Measurements from ENCODE around the gene ALDH1L1.

ALDH1L1 gene

GRCh38 chr3:126106336-126107202, 73.8 kb downstream of the ALDH1L1 start:
- no peak overlapping the region for H3K4me3 ChIP-seq (ENCODE audit: low read length)

GRCh38 chr3:126105691-126106187, 74.6 kb downstream of the ALDH1L1 start:
- H3K36me3 ChIP-seq (ENCODE audit: insufficient read depth, low read length): no peaks in the 10 kb centered on the region
- H3K4me1 ChIP-seq (ENCODE audit: insufficient read depth, low read length): peaks cover 16% of the 10 kb centered on the region
- H3K9me3 ChIP-seq (ENCODE audit: low read length): no peaks in the 10 kb centered on the region
- H2AFZ ChIP-seq (ENCODE audit: low read depth, low read length): no peak overlapping the region
- no peak overlapping the region for H3K4me3 ChIP-seq (ENCODE audit: low read length)
- H3K27me3 ChIP-seq (ENCODE audit: insufficient read depth, low read length): no peaks in the 10 kb centered on the region

More at GRCh38 chr3:126106336-126107202, 73.8 kb downstream of the ALDH1L1 start:
- Histone ChIP-seq H3K36me3 (ENCODE audit: insufficient read depth, low read length) (no peaks in the 10 kb centered on the region), H3K27me3 (ENCODE audit: insufficient read depth, low read length) (no peaks in the 10 kb centered on the region), H3K9me3 (ENCODE audit: low read length) (no peaks in the 10 kb centered on the region), H2AFZ (ENCODE audit: low read depth, low read length) (no peak overlapping the region), H3K4me1 (ENCODE audit: insufficient read depth, low read length) (peaks cover 16% of the 10 kb centered on the region)

- Histone ChIP-seq H3K9me3 (ENCODE audit: low read length) (no peaks in the 10 kb centered on the region), H3K36me3 (ENCODE audit: insufficient read depth, low read length) (no peaks in the 10 kb centered on the region), H3K4me3 (ENCODE audit: low read length) (no peak overlapping the region), H3K4me1 (ENCODE audit: insufficient read depth, low read length) (peaks cover 16% of the 10 kb centered on the region), H3K27me3 (ENCODE audit: insufficient read depth, low read length) (no peaks in the 10 kb centered on the region), H2AFZ (ENCODE audit: low read depth, low read length) (no peak overlapping the region)
Observed at GRCh38 chr3:126104742-126105605, 75.4 kb downstream of the ALDH1L1 start.

GRCh38 chr3:126104028-126104635, 76.3 kb downstream of the ALDH1L1 start:
- Histone ChIP-seq H3K4me3 (ENCODE audit: low read length) (no peak overlapping the region), H3K27me3 (ENCODE audit: insufficient read depth, low read length) (no peaks in the 10 kb centered on the region), H3K36me3 (ENCODE audit: insufficient read depth, low read length) (no peaks in the 10 kb centered on the region), H3K9me3 (ENCODE audit: low read length) (no peaks in the 10 kb centered on the region), H3K4me1 (ENCODE audit: insufficient read depth, low read length) (peaks cover 16% of the 10 kb centered on the region), H2AFZ (ENCODE audit: low read depth, low read length) (no peak overlapping the region)

GRCh38 chr3:126103121-126104027, 77.0 kb downstream of the ALDH1L1 start:
- no peaks in the 10 kb centered on the region for H3K9me3 ChIP-seq (ENCODE audit: low read length)

GRCh38 chr3:126102530-126102951, 77.8 kb downstream of the ALDH1L1 start:
- Histone ChIP-seq H3K4me1 (ENCODE audit: insufficient read depth, low read length) (peaks cover under 1% of the 10 kb centered on the region), H3K27me3 (ENCODE audit: insufficient read depth, low read length) (no peaks in the 10 kb centered on the region), H3K36me3 (ENCODE audit: insufficient read depth, low read length) (no peaks in the 10 kb centered on the region), H3K4me3 (ENCODE audit: low read length) (no peak overlapping the region), H2AFZ (ENCODE audit: low read depth, low read length) (no peak overlapping the region), H3K9me3 (ENCODE audit: low read length) (peaks cover under 1% of the 10 kb centered on the region)

More at GRCh38 chr3:126103121-126104027, 77.0 kb downstream of the ALDH1L1 start:
- H3K36me3 ChIP-seq (ENCODE audit: insufficient read depth, low read length): no peaks in the 10 kb centered on the region
- H3K27me3 ChIP-seq (ENCODE audit: insufficient read depth, low read length): no peaks in the 10 kb centered on the region
- no peak overlapping the region for H3K4me3 ChIP-seq (ENCODE audit: low read length)
- peaks cover 9% of the 10 kb centered on the region for H3K4me1 ChIP-seq (ENCODE audit: insufficient read depth, low read length)
- no peak overlapping the region for H2AFZ ChIP-seq (ENCODE audit: low read depth, low read length)

GRCh38 chr3:126102011-126102410, 78.4 kb downstream of the ALDH1L1 start:
- no peak overlapping the region for H2AFZ ChIP-seq (ENCODE audit: low read depth, low read length)
- no peaks in the 10 kb centered on the region for H3K27me3 ChIP-seq (ENCODE audit: insufficient read depth, low read length)
- H3K4me3 ChIP-seq (ENCODE audit: low read length): no peak overlapping the region
- H3K9me3 ChIP-seq (ENCODE audit: low read length): peaks cover 2% of the 10 kb centered on the region
- no peaks in the 10 kb centered on the region for H3K36me3 ChIP-seq (ENCODE audit: insufficient read depth, low read length)
- H3K4me1 ChIP-seq (ENCODE audit: insufficient read depth, low read length): no peaks in the 10 kb centered on the region

GRCh38 chr3:126101521-126101982, 78.8 kb downstream of the ALDH1L1 start:
- Histone ChIP-seq H3K4me1 (ENCODE audit: insufficient read depth, low read length) (no peaks in the 10 kb centered on the region), H3K36me3 (ENCODE audit: insufficient read depth, low read length) (no peaks in the 10 kb centered on the region), H3K9me3 (ENCODE audit: low read length) (peaks cover 4% of the 10 kb centered on the region), H2AFZ (ENCODE audit: low read depth, low read length) (no peak overlapping the region), H3K4me3 (ENCODE audit: low read length) (no peak overlapping the region), H3K27me3 (ENCODE audit: insufficient read depth, low read length) (no peaks in the 10 kb centered on the region)

GRCh38 chr3:126100634-126101301, 79.6 kb downstream of the ALDH1L1 start:
- no peak overlapping the region for H2AFZ ChIP-seq (ENCODE audit: low read depth, low read length)
- H3K4me1 ChIP-seq (ENCODE audit: insufficient read depth, low read length): no peaks in the 10 kb centered on the region
- no peaks in the 10 kb centered on the region for H3K36me3 ChIP-seq (ENCODE audit: insufficient read depth, low read length)
- no peak overlapping the region for H3K4me3 ChIP-seq (ENCODE audit: low read length)
- peaks cover 4% of the 10 kb centered on the region for H3K9me3 ChIP-seq (ENCODE audit: low read length)
- H3K27me3 ChIP-seq (ENCODE audit: insufficient read depth, low read length): no peaks in the 10 kb centered on the region

GRCh38 chr3:126100269-126100633, 80.1 kb downstream of the ALDH1L1 start:
- no peak overlapping the region for H2AFZ ChIP-seq (ENCODE audit: low read depth, low read length)

GRCh38 chr3:126098391-126098858, 82.0 kb downstream of the ALDH1L1 start:
- Histone ChIP-seq H3K9me3 (ENCODE audit: low read length) (peaks cover 4% of the 10 kb centered on the region), H2AFZ (ENCODE audit: low read depth, low read length) (no peak overlapping the region), H3K4me1 (ENCODE audit: insufficient read depth, low read length) (no peaks in the 10 kb centered on the region), H3K36me3 (ENCODE audit: insufficient read depth, low read length) (no peaks in the 10 kb centered on the region), H3K27me3 (ENCODE audit: insufficient read depth, low read length) (no peaks in the 10 kb centered on the region), H3K4me3 (ENCODE audit: low read length) (no peak overlapping the region)

More at GRCh38 chr3:126100269-126100633, 80.1 kb downstream of the ALDH1L1 start:
- Histone ChIP-seq H3K36me3 (ENCODE audit: insufficient read depth, low read length) (no peaks in the 10 kb centered on the region), H3K9me3 (ENCODE audit: low read length) (peaks cover 4% of the 10 kb centered on the region), H3K27me3 (ENCODE audit: insufficient read depth, low read length) (no peaks in the 10 kb centered on the region), H3K4me3 (ENCODE audit: low read length) (no peak overlapping the region), H3K4me1 (ENCODE audit: insufficient read depth, low read length) (no peaks in the 10 kb centered on the region)
